IPS-NIHi11 (cell line): ENCODE measurements around the gene TEDDM1.
"Not testable (repeated sequence)": the region's sequence is repeated elsewhere in the genome, so short reads cannot be mapped to it uniquely, and the experiment has no call there.

Experiments
- DNase-seq: peaks from one replicate; pipeline ENCODE4 v3.0.0; 2012; ENCODE audit warnings: mixed read lengths, low spot score

TEDDM1 gene

GRCh38 chr1:182400567-182400966 lies at the start of gene TEDDM1:
Gene TEDDM1 (minus strand): TSS chr1:182400667. CDS start chr1:182400485, 182 bp downstream.
- no peak for DNase-seq

- DNase-seq, result no peak
Measured at GRCh38 chr1:182450087-182450486, 49.6 kb upstream of the TEDDM1 start, which contains the start of gene RGSL1. Gene RGSL1 (plus strand): TSS chr1:182450146. CDS start chr1:182450166, 20 bp downstream.

GRCh38 chr1:182447660-182448059 lies 47.2 kb upstream of the TEDDM1 start:
- no peak for DNase-seq

GRCh38 chr1:182447124-182447523 lies 46.7 kb upstream of the TEDDM1 start:
- DNase-seq, result not testable (repeated sequence)

- peak; percentile 66 for DNase-seq
Measured at GRCh38 chr1:182446033-182446669, 45.7 kb upstream of the TEDDM1 start.

- peak; percentile 32 for DNase-seq
Measured at GRCh38 chr1:182444497-182444896, 44.0 kb upstream of the TEDDM1 start.

- DNase-seq, result no peak
Measured at GRCh38 chr1:182442333-182442732, 41.9 kb upstream of the TEDDM1 start.

GRCh38 chr1:182441719-182442118 lies 41.3 kb upstream of the TEDDM1 start:
- DNase-seq, result no peak

GRCh38 chr1:182438326-182438725 lies 37.9 kb upstream of the TEDDM1 start:
- no peak for DNase-seq

GRCh38 chr1:182433580-182433979 lies 33.1 kb upstream of the TEDDM1 start:
- DNase-seq, result no peak

- no peak for DNase-seq
Measured at GRCh38 chr1:182431278-182431677, 30.8 kb upstream of the TEDDM1 start.

GRCh38 chr1:182430263-182431068 lies 30.0 kb upstream of the TEDDM1 start:
- DNase-seq, result no peak

GRCh38 chr1:182428043-182428442 lies 27.6 kb upstream of the TEDDM1 start:
- no peak for DNase-seq

- no peak for DNase-seq
Measured at GRCh38 chr1:182426442-182427430, 26.3 kb upstream of the TEDDM1 start.

- DNase-seq, result no peak
Measured at GRCh38 chr1:182415789-182416188, 15.3 kb upstream of the TEDDM1 start.

GRCh38 chr1:182413969-182414368 lies 13.5 kb upstream of the TEDDM1 start:
- no peak for DNase-seq

GRCh38 chr1:182413486-182413885 lies 13.0 kb upstream of the TEDDM1 start:
- DNase-seq, result no peak

GRCh38 chr1:182410620-182411273 lies 10.3 kb upstream of the TEDDM1 start:
- no peak for DNase-seq

GRCh38 chr1:182410138-182410537 lies 9.7 kb upstream of the TEDDM1 start:
- DNase-seq, result no peak

- DNase-seq, result no peak
Measured at GRCh38 chr1:182408435-182409075, 8.1 kb upstream of the TEDDM1 start.

GRCh38 chr1:182407724-182408123 lies 7.3 kb upstream of the TEDDM1 start:
- no peak for DNase-seq
